ENCODE measurements around the gene P4HA2.

The P4HA2 gene

GRCh38 chr5:132228241-132229035, 785 bp upstream of the P4HA2 start:
- DNase-seq, result peak in 2 of 10 donors; percentile 72 to 78

DNA sequence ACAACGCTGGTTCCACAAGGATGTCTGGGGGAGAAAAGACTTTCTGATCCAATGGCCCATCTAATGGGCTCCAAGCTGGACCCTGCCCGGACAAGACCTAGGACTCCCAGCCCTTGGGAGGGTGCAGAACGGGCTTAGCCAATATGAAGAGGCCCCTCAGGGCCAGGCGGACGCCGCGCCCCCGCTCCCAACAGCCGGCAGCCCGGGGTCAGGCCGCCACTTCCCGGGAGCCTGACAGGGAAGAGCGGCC, 493 bp downstream of the P4HA2 start:
- intact Hi-C loops (cut with DNase I), result no loop called here

More at GRCh38 chr5:132228241-132229035, 785 bp upstream of the P4HA2 start:
- intact Hi-C loops (cut with DNase I), result no loop called here

DNA sequence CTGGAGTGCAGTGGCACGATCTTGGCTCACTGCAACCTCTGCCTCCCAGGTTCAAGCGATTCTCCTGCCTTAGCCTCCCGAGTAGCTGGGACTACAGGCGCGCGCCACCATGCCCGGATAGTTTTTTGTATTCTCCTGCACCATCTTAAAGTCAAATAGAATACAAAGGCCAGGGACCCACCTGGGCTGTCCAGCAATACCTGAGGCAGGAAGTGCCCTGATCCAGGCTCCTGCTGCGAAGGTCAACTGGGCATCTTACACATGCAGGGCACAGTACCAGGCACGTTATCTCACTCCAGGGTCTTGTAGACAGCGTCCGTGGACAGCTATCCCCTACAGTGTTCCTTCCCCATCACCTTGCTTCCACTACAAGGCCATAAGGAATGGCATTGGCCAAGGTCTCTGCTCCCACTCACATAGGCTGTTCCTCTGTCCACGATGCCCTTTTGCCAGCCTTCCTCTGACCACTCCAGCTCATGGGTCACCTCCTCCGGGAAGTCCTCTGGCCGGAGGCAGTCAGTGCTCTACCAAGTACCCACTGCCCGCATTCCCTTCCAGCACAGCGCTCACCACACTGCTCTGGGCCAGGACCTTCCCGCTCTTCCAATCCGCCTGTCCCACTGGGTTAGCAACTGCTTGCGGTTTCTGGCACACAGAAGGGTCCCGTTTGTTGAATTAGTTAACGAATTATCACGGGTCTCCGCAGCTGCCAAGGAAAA, 978 bp downstream of the P4HA2 start:
- peak in 1 of 10 donors; percentile 82 for DNase-seq
- intact Hi-C loops (cut with DNase I), result no loop called here

More for the DNA sequence above, 493 bp downstream of the P4HA2 start:
- no peak for DNase-seq

GRCh38 chr5:132225165-132226032, 2.3 kb downstream of the P4HA2 start:
- intact Hi-C loops (cut with DNase I), result no loop called here
- DNase-seq, result peak in 8 of 10 donors; percentile 42 to 94 (median 64)

DNA sequence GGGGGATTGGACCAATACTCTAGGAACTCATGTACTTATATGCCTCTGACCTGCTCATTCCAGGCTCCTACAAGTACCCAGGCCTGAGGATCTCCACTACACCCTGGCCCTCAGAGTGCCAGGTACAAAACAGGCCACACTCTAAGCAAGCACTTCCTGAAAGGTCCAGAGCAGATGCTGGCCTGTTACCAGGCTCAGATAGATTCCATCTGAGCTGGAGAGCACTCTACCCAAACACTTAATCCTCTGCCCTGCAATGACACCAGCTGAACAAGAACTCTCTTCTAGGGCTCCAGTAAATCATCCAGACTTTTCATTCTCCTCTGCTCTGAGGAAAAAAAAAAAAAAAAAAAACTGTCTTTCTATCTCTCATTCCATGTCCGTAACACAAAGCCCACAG, 2.9 kb downstream of the P4HA2 start:
- intact Hi-C loops (cut with DNase I), result no loop called here

DNA sequence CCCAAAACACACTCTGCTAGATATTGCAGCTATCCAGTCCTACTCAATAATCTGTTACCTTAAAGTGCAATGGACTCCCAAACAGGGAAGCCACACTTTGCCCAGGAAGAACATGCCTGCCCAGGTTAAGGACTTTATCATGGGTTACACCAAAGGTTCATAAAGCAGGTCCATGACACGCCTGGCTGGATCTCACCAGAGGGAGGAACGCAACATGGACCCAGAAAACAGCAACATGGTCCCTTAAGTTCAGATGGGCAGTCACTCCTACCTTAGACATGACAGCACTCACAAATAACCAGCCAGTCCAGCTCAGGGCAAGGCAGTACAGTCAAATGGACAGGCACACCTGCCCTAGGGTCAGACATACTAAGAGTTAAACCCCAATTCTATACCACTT, 3.8 kb downstream of the P4HA2 start:
- intact Hi-C loops (cut with DNase I), result no loop called here
- no peak for DNase-seq

More for the DNA sequence above, 2.9 kb downstream of the P4HA2 start:
- no peak for DNase-seq

DNA sequence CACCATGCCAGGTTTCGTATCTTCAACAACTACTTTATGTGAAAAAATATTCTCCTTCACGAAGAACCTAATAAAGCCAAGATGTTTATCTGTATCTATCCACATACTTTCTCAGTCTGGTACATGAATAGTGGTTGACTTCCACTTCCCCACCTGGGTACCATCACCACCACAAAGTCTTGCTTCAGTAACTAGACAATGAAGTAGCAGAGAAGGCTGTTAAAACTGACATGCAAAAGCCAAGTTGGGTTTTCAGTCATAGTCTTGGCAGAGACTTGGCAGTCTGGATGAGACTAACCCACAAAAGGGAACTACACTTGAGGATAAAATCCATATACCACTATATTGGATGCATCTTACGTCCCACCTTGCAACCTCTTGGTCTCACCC, 5.0 kb downstream of the P4HA2 start:
- intact Hi-C loops (cut with DNase I), result no loop called here
- DNase-seq, result no peak

- DNase-seq, result peak in 4 of 10 donors; percentile 20 to 91 (median 39)
- intact Hi-C loops (cut with DNase I), result no loop called here
Measured at GRCh38 chr5:132221781-132222648, 5.6 kb downstream of the P4HA2 start.

- intact Hi-C loops (cut with DNase I), result no loop called here
- DNase-seq, result no peak
Measured at GRCh38 chr5:132220491-132220890, 7.2 kb downstream of the P4HA2 start.

GRCh38 chr5:132219981-132220380, 7.7 kb downstream of the P4HA2 start:
- no peak for DNase-seq
- intact Hi-C loops (cut with DNase I), result no loop called here

DNA sequence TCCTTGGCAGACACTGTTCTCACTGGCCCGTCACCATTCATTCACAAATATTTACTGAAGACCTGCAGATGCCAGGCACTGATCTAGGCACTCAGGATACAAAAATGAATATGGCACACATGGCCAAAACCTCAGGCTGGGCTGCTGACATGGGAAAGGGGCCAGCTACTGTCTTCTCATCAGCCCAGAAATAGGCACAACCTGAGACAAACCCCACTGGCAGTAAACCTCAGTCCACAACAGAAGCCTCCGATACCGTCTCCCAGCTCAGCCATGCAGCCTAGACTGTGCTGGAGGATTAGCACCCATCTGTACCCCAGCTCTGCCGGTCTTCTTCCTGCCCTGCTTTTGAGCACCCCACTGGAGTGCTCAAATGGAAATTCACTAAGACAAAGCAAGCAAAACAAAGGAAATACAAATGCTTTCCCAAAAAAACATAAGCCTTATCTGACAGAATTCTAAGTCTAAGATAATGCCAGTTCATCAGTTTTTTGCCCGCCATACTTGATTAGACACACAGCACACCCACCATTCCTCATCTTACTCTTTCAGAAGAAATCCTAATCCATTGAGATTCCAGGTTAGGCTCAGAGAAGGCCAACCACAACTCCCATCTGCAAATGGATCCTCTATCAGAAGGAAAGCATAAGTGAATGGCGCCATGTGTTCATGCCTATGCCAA, 8.2 kb downstream of the P4HA2 start:
- peak in 1 of 10 donors; percentile 42 for DNase-seq
- intact Hi-C loops (cut with DNase I), result no loop called here

- peak in 1 of 10 donors; percentile 28 for DNase-seq
- intact Hi-C loops (cut with DNase I), result no loop called here
Measured at GRCh38 chr5:132218321-132218720, 9.3 kb downstream of the P4HA2 start.

DNA sequence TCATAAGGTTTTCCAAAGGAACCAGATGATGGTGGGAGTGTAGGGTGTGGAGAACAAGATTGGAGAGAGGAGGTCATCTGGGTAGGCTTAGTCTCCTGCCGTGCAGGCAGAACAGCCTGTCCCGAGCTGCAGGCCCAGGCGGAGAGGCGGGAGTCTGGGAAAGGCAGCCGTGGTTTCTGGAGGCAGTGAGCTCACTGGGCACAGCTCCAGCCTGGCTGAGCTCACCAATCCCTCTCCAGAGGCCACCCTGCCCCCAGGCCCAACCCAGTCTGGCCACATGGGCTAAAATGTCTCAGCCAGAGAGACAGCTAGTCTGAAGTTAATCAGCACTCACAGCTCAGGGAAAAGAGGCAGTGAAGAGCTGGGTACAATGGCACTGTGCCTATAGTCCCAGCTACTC, 12.3 kb downstream of the P4HA2 start:
- intact Hi-C loops (cut with DNase I), result no loop called here
- peak; percentile 65 to 97 (median 81) for DNase-seq

DNA sequence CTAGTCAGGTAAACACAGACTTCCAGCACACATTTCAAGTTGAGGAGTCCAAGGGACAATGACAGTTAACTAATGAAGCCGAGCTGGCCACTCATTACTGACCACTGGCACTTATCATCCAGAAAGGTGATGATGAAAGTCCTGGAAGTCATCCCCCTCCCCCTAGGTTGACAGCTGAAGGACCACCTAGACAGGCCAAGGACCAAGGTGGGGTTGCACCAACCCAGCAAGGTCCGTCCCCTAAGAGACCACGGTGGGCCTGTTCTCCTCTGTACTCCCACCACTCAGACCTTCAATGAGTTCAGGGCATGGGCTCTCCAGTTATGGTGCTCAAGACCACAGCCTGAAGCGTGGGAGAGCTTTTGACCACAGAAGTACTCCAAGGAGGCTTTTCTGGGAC, 13.2 kb downstream of the P4HA2 start:
- no peak for DNase-seq
- intact Hi-C loops (cut with DNase I), result no loop called here

GRCh38 chr5:132213666-132214065, 14.0 kb downstream of the P4HA2 start:
- intact Hi-C loops (cut with DNase I), result no loop called here
- DNase-seq, result no peak

- intact Hi-C loops (cut with DNase I), result no loop called here
- no peak for DNase-seq
Measured at GRCh38 chr5:132211787-132212186, 15.9 kb downstream of the P4HA2 start.

DNA sequence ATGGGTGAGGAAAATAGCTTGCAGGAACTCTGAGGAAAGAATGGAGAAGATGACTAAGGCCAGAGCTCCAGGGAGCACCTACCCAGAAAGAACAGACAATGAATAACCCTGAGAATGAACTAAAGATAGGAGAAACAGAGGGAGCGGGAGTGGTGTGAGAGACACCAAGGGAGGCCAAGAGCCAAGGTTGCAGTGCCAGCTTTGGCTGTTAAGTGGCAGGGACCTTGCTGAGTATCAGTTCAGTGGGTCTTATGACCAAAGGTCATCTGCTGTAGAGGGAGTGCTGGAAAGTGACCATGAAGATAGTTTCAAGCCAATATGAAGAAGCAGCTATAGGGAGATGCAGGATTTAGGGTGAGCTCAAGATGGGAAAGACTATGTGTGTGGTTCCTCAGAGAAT, 16.7 kb downstream of the P4HA2 start:
- intact Hi-C loops (cut with DNase I), result no loop called here
- no peak for DNase-seq

GRCh38 chr5:132209901-132210545, 17.6 kb downstream of the P4HA2 start:
- intact Hi-C loops (cut with DNase I), result no loop called here
- no peak for DNase-seq

- no peak for DNase-seq
- intact Hi-C loops (cut with DNase I), result no loop called here
Measured at GRCh38 chr5:132209131-132209530, 18.5 kb downstream of the P4HA2 start.

Data from posterior cingulate gyrus (tissue), 11 donors.